ENCODE measurements around the gene RAB27B. TPM values are rescaled to one million over a fixed set of nuclear protein-coding genes. Genes with fewer than 3 reads are reported as not detected.

Gene RAB27B
- total and polyA plus RNA-seq, 10 of the 15 experiments (the other 5 are each of a cell fraction or from before 2014, with no cell fraction given), result under 0.01 to 0.03 TPM; not detected in 8

GRCh38 chr18:54792079-54792478, 36.2 kb upstream of the RAB27B start:
- Histone ChIP-seq H3K9ac (ENCODE audit: control insufficient read depth, insufficient read depth, low read length) (no peak overlapping the region), H3K9me3 (replicated peaks; ENCODE audit: control insufficient read depth, insufficient read depth, low read length) (no peaks in the 10 kb centered on the region), H2AFZ (ENCODE audit: control insufficient read depth, low read depth, low read length) (no peak overlapping the region), H3K4me3 (no peak overlapping the region), H3K36me3 (ENCODE audit: control insufficient read depth in 2 of 2, insufficient read depth in 2 of 2, low read length in 1 of 2) (no peaks in the 10 kb centered on the region), H3K27me3 (replicated peaks in 1 of 2; ENCODE audit: control insufficient read depth in 2 of 2, insufficient read depth in 2 of 2, low read length in 1 of 2) (no peaks in the 10 kb centered on the region), H3K79me2 (ENCODE audit: control insufficient read depth, insufficient read depth, low read length) (no peaks in the 10 kb centered on the region), H4K20me1 (ENCODE audit: control insufficient read depth, insufficient read depth) (no peaks in the 10 kb centered on the region), H3K4me1 (ENCODE audit: control insufficient read depth, insufficient read depth, low read length) (no peaks in the 10 kb centered on the region), H3K4me2 (ENCODE audit: control insufficient read depth, insufficient read depth) (no peak overlapping the region), H3K27ac (ENCODE audit: control insufficient read depth, insufficient read depth) (no peak overlapping the region)
- ChIA-PET CTCF (no interaction called here), RAD21 (ENCODE audit: unreplicated experiment) (no interaction called here), SMC1A (ENCODE audit: uncharacterized antibody, unreplicated experiment) (no interaction called here), POLR2A (no interaction called here)
- no TSS peak for BruUV-seq (replicated peaks)
- no peak for TF ChIP-seq IKZF1 (conservative IDR thresholded peaks at IDR 0.05)
- no peak for TF ChIP-seq CBFB (IDR thresholded peaks at IDR 0.05; ENCODE audit: low read depth)
- no peak for TF ChIP-seq ZNF592 (IDR thresholded peaks at IDR 0.05)
- TF ChIP-seq TBL1XR1 (IDR thresholded peaks at IDR 0.05; ENCODE audit: low read depth, low read length), result no peak
- TF ChIP-seq PAX5 (IDR thresholded peaks at IDR 0.05; ENCODE audit: borderline replicate concordance, low read depth, low read length), result no peak
- no peak for TF ChIP-seq LARP7 (IDR thresholded peaks at IDR 0.05)
- DNase-seq (ENCODE audit: low read depth, low spot score) (no peak), ATAC-seq (no peak), FAIRE-seq (no peak)
- in situ Hi-C loops (cut with MboI), result no loop called here
- intact Hi-C loops (cut with micrococcal nuclease; ENCODE audit: unreplicated experiment), result no loop called here
- WGBS (ENCODE audit: insufficient coverage, insufficient replicate concordance, low lambda C conversion rate, missing lambda C conversion rate), result 24% methylated on average over 9 of the region's 9 CpGs
